Hematopoietic multipotent progenitor cell (in vitro differentiated cells): ENCODE measurements around the gene PNMT. TPM values are rescaled to one million over a fixed set of nuclear protein-coding genes. Genes with fewer than 3 reads are reported as not detected.

Source experiments
- DNase-seq, 3 donors: peaks; one replicate each; pipeline ENCODE4 v3.0.0-alpha.2; 2011 to 2015; ENCODE audit warnings: low read depth in 2 of 3, low spot score in 2 of 3
- total RNA-seq: library from RNA; depleted of rRNA; stranded (reverse); fragments of >200 nt; gene quantifications from one replicate; pipeline ENCODE4 v1.2.3, GENCODE V29; 2012

The PNMT gene
- total RNA-seq, 1 donor: 3.8 TPM

- DNase-seq: no peak
Observed at GRCh38 chr17:39632153-39632941, 35.9 kb upstream of the PNMT start.

- DNase-seq: no peak
Observed at GRCh38 chr17:39633570-39634183, 34.6 kb upstream of the PNMT start.

GRCh38 chr17:39634384-39634871, 33.8 kb upstream of the PNMT start:
- DNase-seq: peak in 2 of 3 donors; percentile 29 to 40

GRCh38 chr17:39635614-39636176, 32.6 kb upstream of the PNMT start:
- DNase-seq: no peak

- DNase-seq: no peak
Observed at GRCh38 chr17:39636587-39636926, 31.7 kb upstream of the PNMT start.

- peak; percentile 78 to 89 (median 87) for DNase-seq
Observed at GRCh38 chr17:39636927-39637736, 31.1 kb upstream of the PNMT start, which contains the start of gene STARD3. TSS of gene STARD3 (plus strand) at chr17:39637144. CDS start at chr17:39653532, 16,388 bp downstream.

- DNase-seq: no peak
Observed at GRCh38 chr17:39638317-39638716, 29.9 kb upstream of the PNMT start.

GRCh38 chr17:39639043-39639442, 29.2 kb upstream of the PNMT start:
- DNase-seq: no peak

GRCh38 chr17:39639566-39640458, 28.4 kb upstream of the PNMT start:
- no peak for DNase-seq

GRCh38 chr17:39640591-39641031, 27.6 kb upstream of the PNMT start:
- DNase-seq: peak in 2 of 3 donors; percentile 42 to 54

GRCh38 chr17:39641097-39641496, 27.2 kb upstream of the PNMT start:
- DNase-seq: no peak

- no peak for DNase-seq
Observed at GRCh38 chr17:39641883-39642282, 26.4 kb upstream of the PNMT start.

GRCh38 chr17:39642291-39643074, 25.8 kb upstream of the PNMT start:
- no peak for DNase-seq

- peak in 1 of 3 donors; percentile 28 for DNase-seq
Observed at GRCh38 chr17:39643271-39643670, 25.0 kb upstream of the PNMT start.

- no peak for DNase-seq
Observed at GRCh38 chr17:39647256-39647655, 21.0 kb upstream of the PNMT start.

- DNase-seq: no peak
Observed at GRCh38 chr17:39648616-39649366, 19.5 kb upstream of the PNMT start.

GRCh38 chr17:39650121-39650579, 18.1 kb upstream of the PNMT start:
- DNase-seq: no peak

- no peak for DNase-seq
Observed at GRCh38 chr17:39651923-39652586, 16.2 kb upstream of the PNMT start.
